IPS DF 4.7 (cell line): ENCODE results near the gene PTPRM.

Experiments
- DNase-seq: peaks from one replicate; pipeline ENCODE4 v3.0.0-alpha.2; 2013; ENCODE audit warnings: low spot score; ENCODE audit errors: extremely low read depth

Gene PTPRM

DNA sequence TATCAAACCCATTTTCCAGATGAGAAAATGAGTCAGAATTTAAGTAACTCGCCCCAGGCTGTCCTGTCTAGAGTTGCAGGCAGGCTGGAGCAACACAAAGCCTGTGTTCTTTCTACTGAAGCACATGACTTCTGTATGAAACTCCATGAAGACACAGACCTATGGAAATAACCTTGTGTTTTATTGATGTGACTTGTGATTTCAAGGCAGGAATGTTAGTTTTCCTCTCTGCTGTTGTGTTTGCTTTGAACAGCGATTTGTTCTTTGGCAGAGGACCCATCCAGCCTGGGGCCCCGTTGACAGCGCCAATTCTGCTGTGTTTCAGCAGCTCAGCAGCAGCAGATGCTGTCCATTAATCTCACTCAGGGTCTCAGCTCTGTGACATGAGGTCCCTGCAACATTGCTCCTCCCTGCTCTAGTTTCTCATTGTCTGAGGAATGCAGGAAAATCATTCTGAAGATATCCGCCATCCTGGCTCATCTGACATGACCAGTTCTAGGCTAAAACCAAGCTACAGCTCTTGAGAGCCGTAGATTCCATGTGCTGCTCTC lies 697.8 kb downstream of the PTPRM start:
- DNase-seq: no peak

DNA sequence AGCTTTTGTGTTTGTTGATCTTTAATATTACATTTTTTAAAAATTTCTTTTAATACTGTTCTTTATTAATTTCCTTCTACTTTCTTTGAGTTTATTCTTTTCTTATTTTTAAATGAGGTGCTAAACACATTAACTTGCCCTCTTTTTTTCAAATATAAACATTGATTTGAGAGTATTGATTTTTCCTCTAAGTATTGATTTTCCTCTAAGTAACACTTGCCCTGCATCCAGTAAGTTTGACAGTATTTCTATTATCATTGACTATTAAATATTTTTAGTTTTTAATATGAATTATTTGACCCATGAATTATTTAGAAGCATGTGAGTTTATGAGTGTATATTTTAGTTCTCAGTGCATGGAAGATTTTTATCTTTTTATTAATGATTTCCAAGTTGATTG lies 705.1 kb downstream of the PTPRM start:
- DNase-seq: no peak

DNA sequence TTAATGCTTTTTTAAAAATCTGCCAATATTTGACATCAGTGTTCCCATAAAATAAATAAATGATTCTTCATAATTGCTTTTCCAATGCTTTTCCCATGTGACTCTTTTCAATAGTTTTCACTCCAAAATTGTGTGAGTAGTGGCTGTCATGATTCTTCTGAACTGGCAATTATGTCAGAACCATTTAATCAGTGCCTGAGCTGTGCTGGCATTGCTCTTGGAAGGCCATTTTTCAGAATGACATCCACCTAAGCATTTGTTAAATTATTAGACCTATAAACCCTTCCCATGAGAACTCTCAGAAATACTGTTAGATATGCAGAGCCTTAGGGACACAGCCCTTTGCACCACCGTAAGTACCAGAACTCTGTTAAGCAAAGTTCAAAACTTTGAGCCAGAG lies 707.3 kb downstream of the PTPRM start:
- no peak for DNase-seq

DNA sequence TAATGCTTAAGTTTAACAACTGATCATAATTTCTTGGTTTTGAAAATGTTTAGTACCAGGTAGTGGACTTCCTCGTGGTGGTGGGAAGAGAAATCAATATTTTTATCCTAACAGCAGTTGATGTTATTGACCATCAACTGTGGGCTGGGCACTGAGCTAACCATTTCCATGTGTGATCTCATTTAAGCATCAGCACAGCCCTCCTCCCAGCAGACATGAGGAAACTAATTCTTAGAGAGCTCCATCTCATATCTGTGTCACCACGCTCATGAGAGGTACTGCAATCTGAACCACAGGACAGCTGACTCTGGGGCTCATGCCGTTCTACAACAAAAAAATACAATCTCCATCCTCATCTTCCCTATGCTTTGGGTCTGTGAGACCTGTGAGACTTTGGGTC lies 709.3 kb downstream of the PTPRM start:
- no peak for DNase-seq

DNA sequence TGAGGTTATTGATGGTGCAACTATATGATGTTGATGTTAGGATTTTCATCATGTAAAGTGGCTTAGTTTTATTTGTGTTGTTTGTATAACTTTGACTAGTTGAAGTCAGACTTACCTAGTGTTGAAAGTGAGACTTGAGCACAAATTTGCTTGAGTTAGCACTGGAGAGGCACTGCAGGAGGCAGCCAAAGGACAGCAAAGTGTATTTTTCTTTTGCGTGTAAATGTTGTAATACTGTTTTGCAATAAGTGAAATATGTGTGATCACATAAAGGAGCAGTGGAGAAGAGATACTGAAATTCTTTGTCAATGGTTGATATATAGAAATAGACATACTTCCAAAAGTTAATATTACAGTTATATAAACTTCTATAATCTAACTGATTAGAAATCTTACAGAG lies 710.2 kb downstream of the PTPRM start:
- no peak for DNase-seq

DNA sequence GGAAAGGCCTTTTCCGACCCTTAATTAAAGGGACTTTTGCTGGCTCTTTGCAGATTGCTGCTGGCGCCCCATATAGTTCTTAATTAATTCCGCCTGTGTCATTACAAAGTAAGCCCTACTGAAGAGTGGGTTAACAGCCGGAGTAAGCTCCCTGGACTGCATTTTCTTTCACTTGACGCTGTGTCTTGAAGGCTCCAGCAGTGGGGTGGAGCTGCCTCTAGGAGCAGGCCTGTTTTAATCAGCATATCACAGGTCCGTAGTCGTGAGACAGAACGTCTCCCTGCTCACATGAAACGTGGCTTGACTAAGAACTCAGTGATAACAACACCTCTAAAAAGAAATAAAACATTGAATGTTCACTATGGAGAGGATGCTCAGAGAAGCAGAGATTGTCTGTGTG lies 712.2 kb downstream of the PTPRM start:
- no peak for DNase-seq

DNA sequence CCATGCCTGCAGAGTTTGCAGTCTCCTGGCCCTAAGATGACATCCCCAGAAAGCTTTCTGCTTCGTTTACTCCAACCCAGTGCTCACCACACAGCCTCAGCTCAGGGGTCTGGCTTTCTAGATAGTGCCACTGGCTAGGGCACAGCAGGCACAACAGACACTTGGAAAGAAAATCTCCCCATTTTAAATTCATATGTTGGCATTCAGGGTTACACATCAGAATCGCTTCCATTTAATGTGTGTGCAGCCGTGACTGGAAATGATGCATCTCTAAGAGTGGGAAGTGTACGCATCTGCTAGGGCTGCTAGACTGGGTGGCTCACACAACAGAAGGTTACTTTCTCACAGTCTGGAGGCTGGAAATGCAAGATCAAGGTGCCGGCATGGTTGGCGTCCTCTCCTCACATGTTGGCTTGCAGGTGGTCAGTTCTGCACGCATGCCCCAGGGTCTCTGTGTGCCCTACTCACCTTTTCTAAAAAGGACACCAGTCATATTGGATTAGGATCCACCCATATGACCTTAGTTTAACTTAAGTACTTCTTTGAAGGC lies 712.7 kb downstream of the PTPRM start:
- no peak for DNase-seq

DNA sequence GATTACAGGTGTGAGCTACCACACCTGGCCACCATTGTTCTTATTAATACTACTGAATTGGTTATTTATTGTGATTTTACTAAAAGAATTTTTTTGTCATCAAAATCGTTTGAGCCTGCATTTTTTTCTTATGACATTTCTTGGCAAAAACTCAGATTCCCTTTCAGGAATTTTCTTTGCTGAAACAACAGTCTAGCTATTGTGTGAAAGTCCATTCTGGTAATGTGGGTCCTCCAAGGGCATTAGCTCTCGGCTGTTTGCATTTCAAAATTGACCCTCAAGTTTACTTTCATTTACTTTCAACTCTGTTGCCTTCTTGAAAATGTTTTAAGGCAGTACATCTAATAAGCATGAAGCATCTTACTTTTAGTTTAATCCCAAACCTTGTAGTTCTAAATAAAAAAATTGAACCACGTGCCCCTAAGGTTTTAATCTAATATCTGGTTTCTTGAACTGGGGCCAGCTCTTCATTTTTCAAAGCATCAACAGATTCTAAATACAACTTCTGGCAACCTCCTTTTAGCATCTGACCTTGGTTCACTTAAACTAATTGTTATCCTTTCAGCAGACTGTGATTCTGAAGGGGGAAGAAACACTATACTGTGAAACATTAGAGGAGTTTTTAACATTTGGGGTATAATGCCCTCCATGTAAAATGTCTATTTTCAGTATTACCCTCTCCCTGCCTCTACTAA lies 716.9 kb downstream of the PTPRM start:
- no peak for DNase-seq

DNA sequence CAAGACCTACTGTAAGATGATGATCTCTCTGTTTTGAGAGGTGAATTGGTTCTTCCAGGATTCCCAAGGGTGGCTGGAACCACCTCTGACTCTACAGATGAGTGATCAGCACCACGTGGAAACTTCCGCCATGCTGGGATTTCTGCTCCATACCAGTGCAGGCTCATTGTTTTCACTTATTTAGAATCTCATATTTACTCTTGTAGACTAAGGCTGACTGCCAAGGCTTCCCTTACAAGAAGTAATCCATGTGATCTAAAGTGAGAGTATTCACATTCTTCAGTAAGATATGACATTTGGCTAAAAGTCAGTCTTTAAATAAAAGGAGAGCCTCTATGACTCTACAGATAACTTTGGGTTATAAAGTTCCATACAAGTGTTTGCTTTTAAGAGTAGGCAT lies 719.2 kb downstream of the PTPRM start:
- DNase-seq: no peak

DNA sequence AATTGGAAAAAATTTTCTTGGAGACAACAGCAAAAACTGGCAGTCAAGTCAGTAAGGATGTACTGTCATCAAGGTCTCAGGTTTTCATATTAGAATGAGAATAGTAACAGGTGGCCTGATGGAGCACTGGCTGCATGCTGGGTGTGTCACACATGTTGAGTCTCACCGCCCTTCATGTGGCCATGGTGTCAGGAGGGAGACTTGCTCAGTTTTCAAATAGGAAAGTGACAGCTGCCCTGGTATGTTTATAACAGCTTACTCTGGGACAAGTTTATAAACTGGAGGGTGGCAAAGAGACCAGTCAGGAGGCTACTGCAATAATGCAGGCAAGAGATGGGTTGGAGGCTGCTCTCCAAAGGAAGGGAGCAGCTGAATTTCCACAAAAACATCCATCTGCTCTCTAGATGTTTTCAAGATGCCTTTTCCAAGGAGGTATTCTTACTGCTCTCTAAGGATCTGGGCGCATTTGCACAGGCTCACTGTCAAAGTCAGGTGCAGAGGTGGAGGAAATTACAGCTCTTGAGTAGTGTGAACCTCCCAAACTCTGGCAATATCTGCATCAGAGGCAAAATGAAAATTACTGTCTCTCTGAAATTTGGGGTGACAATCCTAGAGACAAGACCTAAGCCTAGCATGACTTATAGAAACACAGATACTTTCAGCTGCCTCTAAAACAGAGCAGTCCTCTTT lies 720.2 kb downstream of the PTPRM start:
- DNase-seq: no peak

DNA sequence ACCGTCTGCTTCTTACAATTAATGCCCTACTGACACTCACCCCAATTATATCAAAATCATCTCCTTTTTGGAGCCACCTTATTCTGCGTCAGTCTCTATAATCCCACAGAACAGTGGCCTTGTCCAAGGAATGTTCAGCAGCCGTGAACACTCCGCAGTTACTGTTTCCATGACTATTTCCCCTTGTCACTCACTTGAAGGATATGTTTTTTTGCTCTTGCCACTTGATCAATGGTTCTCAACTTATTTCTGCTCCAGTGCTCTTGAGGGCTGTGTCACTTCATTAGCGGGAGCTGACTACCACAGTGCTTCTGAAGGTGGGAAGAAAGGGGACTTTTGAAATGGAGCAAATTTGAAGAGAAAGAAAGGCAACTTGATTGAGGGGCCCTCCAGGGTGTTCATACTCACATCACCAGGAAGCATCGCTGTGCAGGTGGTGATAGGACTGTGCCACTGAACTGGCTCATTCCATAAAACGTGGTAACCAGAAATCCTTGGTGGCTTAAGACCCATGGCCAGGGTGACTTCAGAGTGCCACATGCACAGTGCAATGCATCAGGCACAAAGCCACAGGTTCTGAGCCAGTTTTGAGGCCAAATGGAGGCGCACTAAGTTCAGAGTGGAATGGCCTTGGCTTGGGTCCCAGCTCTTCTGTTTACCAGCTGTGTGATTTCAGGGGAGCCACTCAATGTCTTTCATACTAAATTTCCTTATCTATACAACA lies 721.5 kb downstream of the PTPRM start:
- no peak for DNase-seq

DNA sequence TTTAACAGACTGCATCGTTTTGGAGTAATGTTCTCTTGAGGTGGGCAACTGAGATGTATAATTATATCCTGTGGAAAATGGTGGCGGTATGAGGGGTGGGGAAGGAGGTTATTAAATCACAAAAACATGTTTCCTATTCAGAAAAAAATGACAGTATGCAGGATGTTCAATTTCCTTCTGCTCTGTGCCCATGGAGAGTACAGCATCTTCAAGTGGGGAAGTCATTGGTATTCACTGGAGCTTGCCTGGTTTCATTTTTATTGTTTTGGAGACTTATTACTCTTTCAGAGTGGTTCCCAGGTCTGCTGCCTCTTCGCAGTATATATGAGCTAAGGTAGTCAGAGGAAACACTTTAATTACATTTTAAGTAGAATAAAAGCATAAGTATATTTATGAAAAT lies 723.3 kb downstream of the PTPRM start:
- no peak for DNase-seq

DNA sequence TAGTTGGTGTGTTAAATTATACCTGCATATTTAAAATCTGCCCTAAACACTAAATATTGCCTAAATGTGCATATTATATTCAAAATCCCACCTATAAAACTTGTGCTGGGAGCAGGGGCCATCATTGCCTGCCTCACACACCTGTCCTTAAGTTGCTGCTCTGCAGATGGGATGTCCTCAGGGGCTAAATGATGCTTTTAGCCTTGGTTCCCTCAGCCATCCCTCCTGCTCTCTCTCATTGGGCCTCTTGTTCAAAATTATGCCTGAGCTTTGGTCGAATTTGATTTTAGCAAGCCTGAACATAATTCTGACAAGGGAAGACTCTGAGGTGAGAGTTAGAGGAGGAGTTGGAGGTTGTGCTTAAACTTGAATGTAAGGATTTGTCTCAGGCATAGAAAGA lies 723.8 kb downstream of the PTPRM start:
- no peak for DNase-seq

DNA sequence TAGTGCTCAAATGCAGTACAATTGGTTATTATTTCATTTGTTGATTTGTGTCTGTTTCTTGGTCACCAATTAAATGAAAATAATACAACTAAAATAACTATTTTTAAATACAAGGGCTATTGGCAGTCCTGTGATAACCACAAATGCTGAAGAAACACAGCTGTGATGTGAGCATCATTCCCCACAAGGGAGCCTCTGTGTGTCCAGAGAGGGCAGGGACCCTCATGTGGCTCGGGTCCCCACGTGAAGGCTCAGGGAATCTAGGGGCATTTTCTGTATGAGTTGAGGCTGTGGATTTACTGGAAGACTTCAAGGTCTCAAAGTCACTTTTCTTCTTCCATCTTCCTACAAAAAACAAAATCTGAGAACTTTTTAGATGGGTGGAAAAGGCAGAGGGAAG lies 726.1 kb downstream of the PTPRM start:
- no peak for DNase-seq

DNA sequence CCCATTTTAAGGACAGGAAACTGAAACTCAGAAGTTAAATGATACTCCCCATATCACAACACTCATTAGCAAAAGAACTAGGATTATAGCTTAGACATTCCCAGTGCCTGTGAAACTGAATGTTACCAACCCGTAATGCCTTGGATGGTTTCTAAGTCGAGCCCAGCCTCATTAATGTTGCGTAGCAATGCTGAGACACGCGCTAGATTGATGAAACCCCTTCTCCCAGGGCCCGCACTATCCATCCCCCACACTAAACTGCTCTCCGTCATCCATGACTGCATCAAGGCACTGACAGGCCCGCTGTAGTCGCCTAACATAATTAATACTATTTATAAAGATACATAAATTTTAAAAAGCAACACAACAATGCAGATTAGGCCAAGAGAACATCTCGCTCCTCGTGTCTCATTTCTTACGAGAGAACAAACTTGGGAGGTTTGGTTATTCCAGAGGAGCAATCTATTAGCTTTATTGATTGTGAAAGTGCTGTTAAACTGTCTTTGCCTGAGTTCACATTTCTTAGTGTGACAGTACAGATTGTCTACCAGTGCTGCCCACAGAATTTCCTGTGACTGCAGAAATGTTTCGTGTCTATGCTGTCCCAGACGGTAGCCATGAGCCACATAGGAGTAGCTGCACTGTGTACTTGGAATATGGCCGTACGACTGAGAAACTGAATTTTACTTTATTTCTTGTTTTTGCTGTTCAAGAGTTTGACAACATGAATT lies 729.9 kb downstream of the PTPRM start:
- DNase-seq: no peak

DNA sequence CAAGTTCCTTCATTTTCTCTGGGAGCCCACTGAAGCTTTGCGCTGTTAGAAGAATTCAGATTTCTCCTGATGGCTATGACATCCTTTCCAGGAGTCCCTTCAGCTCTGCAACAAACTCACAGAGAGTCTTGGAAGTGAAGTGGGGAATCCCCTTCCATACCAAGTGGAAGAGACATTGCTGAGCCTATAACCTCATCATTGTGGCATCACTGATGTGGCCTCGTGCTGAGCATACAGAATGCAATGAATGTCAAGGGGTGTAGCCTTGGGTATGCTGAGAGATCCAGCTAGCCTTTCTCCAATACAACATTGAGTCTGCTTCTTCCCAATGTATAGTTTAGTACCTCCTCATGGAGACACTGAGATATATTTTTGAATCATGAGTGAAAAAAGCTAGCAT lies 731.1 kb downstream of the PTPRM start:
- no peak for DNase-seq

DNA sequence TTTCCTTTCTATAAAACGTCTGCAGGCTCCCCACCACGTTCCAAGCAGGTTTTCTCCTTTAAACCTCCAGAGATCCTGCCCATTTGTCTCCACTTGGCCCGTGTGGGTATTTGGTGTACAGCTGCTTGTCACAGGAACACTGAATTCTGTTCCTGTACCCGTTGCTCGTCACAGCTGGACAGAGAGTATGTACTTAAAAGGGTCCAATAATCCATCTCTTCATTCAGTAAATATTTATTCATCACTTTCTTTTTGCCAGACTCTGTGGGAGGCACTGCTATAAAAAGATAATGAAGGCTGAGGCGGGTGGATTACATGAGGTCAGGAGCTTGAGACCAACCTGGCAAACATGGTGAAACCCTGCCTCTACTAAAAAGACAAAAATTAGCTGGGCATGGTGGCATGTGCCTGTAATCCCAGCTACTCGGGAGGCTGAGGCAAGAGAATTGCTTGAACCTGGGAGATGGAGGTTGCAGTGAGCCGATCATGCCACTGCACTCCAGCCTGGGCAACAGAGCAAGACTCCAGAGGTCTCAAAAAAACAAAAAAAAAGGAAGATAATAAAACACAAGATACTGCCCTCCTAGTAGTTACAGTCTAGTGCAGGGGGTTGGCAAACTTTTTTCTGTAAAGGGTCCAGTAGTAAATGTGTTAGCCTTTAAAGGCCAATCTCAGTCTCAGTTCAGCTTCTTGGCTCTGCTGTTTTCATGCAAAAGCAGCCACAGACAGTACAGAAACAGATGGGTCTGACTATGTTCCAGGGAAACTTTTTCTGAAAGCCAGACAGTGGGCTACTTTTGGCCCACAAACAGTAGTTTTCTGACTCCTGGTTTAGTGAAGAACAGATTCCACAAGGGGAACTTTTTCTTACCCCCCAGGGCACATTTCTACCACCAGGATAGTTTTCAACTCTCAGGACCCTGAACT lies 732.2 kb downstream of the PTPRM start:
- no peak for DNase-seq

DNA sequence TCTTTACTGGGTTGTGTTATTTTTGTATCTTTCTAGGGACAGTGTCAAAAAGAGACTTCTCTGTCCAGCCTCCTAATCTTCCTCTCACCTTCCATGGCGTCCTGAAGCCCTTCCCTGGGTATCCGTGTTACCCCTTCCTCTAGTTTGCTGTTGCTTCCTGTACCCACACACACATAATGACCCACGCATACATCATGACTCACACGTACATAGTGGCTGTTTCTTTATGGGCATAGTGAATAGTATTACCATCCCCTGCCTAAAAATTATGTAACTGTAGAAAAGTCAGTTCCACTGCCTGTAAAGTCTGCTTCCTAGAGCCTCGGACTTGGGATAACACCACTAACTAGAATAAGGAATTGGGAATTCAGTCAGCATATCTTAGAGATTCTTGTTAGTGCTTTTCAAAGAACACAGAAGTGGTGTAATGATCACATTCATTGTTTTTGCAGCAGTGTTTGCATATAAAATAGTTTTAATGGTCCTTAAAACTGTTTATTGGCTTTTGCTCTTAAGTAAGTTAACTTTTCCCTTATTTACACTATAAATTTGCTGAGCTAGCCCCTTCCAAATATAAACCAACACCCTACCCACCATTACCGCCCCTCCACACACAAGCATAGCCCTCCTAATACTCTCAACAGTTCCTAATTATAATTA lies 733.8 kb downstream of the PTPRM start:
- DNase-seq: no peak

DNA sequence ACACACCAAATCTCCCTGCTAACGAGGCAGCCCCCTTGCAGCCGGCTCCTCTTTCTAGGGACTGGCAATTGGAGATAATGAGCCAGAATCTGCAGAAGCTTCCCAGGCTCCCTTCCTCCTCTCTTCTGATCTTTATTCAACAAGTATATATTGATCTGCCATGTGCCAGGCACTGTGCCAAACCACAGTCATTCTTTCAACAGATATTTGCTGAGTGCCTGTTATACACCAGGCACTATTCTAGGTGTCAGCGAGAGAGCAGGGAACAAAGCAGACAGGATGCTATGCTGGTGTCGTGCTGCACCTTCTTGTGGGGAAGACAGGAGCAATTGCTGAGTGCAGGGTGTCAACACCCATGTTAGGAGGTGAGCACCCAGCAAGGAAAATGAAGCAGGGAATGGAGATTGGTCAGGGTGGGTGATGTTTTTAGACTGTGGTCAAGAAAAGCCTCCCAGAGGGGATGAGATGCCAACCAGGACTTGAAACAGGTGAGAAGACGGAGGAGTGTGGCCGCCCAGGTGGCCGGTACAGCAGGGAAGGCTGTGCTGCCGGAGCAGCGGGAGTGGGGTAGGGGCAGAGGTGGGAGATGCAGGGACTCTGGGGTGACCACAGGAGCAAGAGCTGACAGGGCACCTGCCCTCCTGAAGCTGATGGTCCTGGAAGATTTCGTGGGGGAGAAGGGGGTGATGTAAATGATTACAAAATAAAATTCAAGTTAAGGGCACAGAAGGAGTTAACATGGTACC lies 734.5 kb downstream of the PTPRM start:
- no peak for DNase-seq
